ENCODE results near the gene MINAR1. TPM values are rescaled to one million over a fixed set of nuclear protein-coding genes. Genes with fewer than 3 reads are reported as not detected.

Gene MINAR1
- total RNA-seq, 1 donor from 2014 or later, result 0.30 TPM

- Histone ChIP-seq H3K27ac (no peak overlapping the region), H3K36me3 (no peaks in the 10 kb centered on the region), H3K4me1 (peaks cover 16% of the 10 kb centered on the region), H3K9me3 (no peaks in the 10 kb centered on the region), H3K27me3 (ENCODE audit: low read depth) (peaks cover 70% of the 10 kb centered on the region), H3K4me3 (no peak overlapping the region)
- intact Hi-C loops (cut with DNase I), result no loop called here
- TF ChIP-seq, protein P1, sequence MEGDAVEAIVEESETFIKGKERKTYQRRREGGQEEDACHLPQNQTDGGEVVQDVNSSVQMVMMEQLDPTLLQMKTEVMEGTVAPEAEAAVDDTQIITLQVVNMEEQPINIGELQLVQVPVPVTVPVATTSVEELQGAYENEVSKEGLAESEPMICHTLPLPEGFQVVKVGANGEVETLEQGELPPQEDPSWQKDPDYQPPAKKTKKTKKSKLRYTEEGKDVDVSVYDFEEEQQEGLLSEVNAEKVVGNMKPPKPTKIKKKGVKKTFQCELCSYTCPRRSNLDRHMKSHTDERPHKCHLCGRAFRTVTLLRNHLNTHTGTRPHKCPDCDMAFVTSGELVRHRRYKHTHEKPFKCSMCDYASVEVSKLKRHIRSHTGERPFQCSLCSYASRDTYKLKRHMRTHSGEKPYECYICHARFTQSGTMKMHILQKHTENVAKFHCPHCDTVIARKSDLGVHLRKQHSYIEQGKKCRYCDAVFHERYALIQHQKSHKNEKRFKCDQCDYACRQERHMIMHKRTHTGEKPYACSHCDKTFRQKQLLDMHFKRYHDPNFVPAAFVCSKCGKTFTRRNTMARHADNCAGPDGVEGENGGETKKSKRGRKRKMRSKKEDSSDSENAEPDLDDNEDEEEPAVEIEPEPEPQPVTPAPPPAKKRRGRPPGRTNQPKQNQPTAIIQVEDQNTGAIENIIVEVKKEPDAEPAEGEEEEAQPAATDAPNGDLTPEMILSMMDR (IDR thresholded peaks at IDR 0.05), result no peak
- DNase-seq (no peak), ATAC-seq (no peak)
Observed at GRCh38 chr15:79433276-79433990, 1.3 kb downstream of the MINAR1 start.

GRCh38 chr15:79434361-79434760 is 2.2 kb downstream of the MINAR1 start:
- Histone ChIP-seq H3K27me3 (ENCODE audit: low read depth) (peaks cover 62% of the 10 kb centered on the region), H3K4me1 (peaks cover 16% of the 10 kb centered on the region), H3K27ac (no peak overlapping the region), H3K4me3 (no peak overlapping the region), H3K9me3 (no peaks in the 10 kb centered on the region), H3K36me3 (no peaks in the 10 kb centered on the region)
- ATAC-seq (no peak), DNase-seq (no peak)
- intact Hi-C loops (cut with DNase I), result no loop called here
- TF ChIP-seq, protein P1 (IDR thresholded peaks at IDR 0.05), result no peak

DNA sequence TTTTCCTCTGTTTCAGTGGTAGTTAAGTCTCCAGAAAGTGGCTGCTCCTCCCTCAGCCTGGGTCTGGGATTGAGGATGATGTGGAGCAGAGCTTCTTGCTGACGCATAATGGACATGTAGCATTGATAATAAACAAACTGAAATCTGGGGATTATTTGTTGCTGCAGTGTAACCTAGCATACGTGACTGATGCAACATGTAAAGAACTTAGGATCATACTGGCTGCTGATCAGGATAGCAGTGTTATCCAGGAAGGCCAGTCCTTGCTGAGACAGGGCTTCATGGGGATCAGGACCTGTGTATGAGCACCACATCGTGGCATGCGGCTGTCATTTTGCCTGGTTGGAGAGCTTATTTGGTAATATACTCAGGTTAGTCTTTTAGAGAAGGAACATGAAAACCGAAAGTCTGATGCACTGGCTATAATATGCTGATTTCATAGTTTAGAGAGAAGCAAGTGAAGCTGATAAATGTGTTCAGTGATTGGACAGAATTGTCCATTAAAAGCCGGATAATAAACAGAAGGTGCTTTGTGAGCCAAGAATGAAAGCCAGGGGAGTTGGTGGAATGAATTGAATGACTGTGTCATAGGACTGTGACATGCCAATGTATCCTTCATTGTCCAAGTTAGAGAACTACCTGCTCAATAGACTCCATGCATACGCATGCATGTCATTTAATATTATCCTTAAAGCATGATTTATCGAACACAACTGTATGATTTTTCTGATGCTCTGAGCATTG is 4.1 kb downstream of the MINAR1 start:
- TF ChIP-seq, protein P1 (IDR thresholded peaks at IDR 0.05), result no peak
- Histone ChIP-seq H3K4me3 (no peak overlapping the region), H3K27ac (no peak overlapping the region), H3K27me3 (ENCODE audit: low read depth) (peaks cover 43% of the 10 kb centered on the region), H3K36me3 (no peaks in the 10 kb centered on the region), H3K4me1 (peaks cover 15% of the 10 kb centered on the region), H3K9me3 (no peaks in the 10 kb centered on the region)
- DNase-seq (no peak), ATAC-seq (no peak)
- intact Hi-C loops (cut with DNase I), result no loop called here

DNA sequence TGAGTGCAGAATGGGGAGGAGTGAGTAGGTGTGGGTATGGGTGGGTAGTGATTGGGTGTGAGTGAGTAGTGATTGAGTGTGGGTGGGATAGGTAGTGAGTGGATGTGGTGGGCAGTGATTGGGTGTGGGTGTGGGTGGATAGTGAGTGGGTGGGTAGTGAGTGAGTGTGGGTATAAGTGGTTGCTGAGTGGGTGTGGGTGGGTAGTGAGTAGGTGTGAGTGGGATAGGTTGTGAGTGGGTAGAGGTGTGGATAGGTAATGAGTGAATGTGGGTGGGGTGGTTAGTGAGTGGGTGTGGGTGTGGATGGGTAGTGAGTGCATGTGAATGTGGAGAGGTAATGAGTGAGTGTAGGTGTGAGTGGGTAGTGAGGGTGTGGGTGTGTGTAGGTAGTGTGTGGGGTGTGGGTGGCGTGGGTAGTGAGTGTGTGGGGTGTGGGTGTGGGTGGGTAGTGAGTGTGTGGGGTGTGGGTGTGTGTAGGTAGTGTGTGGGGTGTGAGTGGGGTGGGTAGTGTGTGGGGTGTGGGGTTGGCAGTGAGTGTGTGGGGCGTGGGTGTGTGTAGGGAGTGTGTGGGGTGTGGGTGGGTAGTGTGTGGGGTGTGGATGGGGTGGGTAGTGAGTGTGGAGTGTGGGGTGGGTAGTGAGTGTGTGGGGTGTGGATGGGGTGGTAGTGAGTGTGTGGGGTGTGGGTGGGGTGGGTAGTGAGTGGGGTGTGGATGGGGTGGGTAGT is 5.3 kb downstream of the MINAR1 start:
- no peak for ATAC-seq
- TF ChIP-seq, protein P1 (IDR thresholded peaks at IDR 0.05), result no peak

DNA sequence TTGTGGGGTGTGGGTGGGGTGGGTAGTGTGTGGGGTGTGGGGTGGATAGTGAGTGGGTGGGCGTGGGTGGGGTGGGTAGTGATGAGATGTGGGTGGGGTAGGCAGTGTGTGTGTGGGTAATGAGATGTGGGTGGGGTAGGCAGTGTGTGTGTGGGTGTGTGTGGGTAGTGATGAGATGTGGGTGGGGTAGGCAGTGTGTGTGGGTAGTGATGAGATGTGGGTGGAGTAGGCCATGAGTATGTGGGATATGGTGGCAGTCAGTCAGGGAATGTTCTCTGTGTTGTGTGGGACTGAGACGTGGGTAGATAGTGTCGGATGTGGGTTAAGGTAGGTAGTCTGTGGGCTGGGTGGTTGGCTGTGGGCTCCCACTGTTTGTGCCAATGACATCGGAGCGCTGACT is 7.1 kb downstream of the MINAR1 start:
- Histone ChIP-seq H3K4me1 (no peaks in the 10 kb centered on the region), H3K9me3 (no peaks in the 10 kb centered on the region), H3K27me3 (ENCODE audit: low read depth) (peaks cover 13% of the 10 kb centered on the region), H3K36me3 (no peaks in the 10 kb centered on the region), H3K27ac (no peak overlapping the region), H3K4me3 (no peak overlapping the region)
- no peak for ATAC-seq
- intact Hi-C loops (cut with DNase I), result no loop called here
- DNase-seq, result no peak
- TF ChIP-seq, protein P1 (IDR thresholded peaks at IDR 0.05), result no peak

More for the DNA sequence above, 5.3 kb downstream of the MINAR1 start:
- Histone ChIP-seq H3K4me3 (no peak overlapping the region), H3K27me3 (ENCODE audit: low read depth) (peaks cover 31% of the 10 kb centered on the region), H3K4me1 (peaks cover 2% of the 10 kb centered on the region), H3K9me3 (no peaks in the 10 kb centered on the region), H3K27ac (no peak overlapping the region), H3K36me3 (no peaks in the 10 kb centered on the region)
- intact Hi-C loops (cut with DNase I), result no loop called here
- DNase-seq, result no peak

Measured in lower lobe of right lung (tissue), 2 donors.